Lower lobe of right lung (tissue), 2 donors: ENCODE results near the gene IKZF1. TPM values are rescaled to one million over a fixed set of nuclear protein-coding genes. Genes with fewer than 3 reads are reported as not detected.
A peak's percentile ranks its signal among the peaks of the same experiment; 100 is the strongest.

Source experiments
- ATAC-seq, 2 donors: fragments of 200-7000 bp; cut with Tn5 transposase; one replicate each; pipeline ENCODE4 v1.9.1; 2020 to 2022; ENCODE audit warnings: mild to moderate bottlenecking in 2 of 2, moderate library complexity in 2 of 2
- DNase-seq: peaks from one replicate; pipeline ENCODE4 v3.0.0-alpha.2; 2020
- H3K27ac ChIP-seq: fragments of 200-600 bp; one replicate; pipeline ENCODE4 v1.8.0; 2022
- H3K27me3 ChIP-seq: fragments of 200-600 bp; one replicate; pipeline ENCODE4 v1.8.0; 2022; ENCODE audit warnings: low read depth
- H3K36me3 ChIP-seq: fragments of 200-600 bp; one replicate; pipeline ENCODE4 v1.8.0; 2022; ENCODE audit warnings: mild to moderate bottlenecking
- H3K4me1 ChIP-seq: fragments of 200-600 bp; one replicate; pipeline ENCODE4 v1.8.0; 2022
- H3K4me3 ChIP-seq: fragments of 200-600 bp; one replicate; pipeline ENCODE4 v1.8.0; 2022; ENCODE audit warnings: mild to moderate bottlenecking
- H3K9me3 ChIP-seq: fragments of 200-600 bp; one replicate; pipeline ENCODE4 v1.8.0; 2022
- CTCF ChIP-seq: fragments of 200-600 bp; IDR thresholded peaks from one replicate; pipeline ENCODE4 v1.8.0; 2022; ENCODE audit warnings: antibody characterized with exemption, mild to moderate bottlenecking
- intact Hi-C: fragments of 100-400 bp; cut with DNase I; formaldehyde crosslinking; loops from one replicate; pipeline ENCODE4 v1.11.0; 2022
- total RNA-seq: library from RNA; stranded (reverse); fragmentation: NEBNext Ultra II Directional; extraction: Animal tissue kit (Norgen Biotek cat#: 25700); gene quantifications from one replicate; pipeline ENCODE4 v1.2.1, GENCODE V29; 2021
- donor health status: DM: no; HTN: yes; CAD: no; lungs with severe emphysema.

Gene IKZF1
- total RNA-seq, 1 donor from 2014 or later: 61.9 TPM

DNA sequence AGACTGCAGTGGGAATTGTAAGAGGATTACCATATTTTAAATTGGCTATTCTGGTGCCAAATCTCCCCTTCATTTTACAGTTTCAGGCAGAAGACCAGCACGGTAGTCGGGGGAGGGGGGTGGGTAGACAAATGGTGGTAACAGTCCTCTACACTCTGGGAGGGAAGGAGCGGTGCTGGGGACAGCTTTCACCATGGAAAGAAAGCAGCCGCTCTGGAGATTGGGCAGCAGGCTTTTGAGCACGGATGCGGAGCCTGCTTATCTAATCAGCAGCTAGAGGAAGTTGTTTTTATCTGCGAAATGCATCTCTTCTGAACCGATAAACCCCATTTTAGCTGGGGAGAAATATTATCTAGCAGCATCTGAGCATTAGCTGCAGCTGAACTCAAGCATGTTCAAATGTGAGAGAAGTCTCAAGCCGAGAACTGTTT lies 28.7 kb downstream of the IKZF1 start:
- H3K4me3 ChIP-seq: no peak overlapping the region
- TF ChIP-seq CTCF: no peak
- H3K4me1 ChIP-seq: peaks cover 45% of the 10 kb centered on the region
- ATAC-seq: peak in 1 of 2 donors; percentile 28
- no peaks in the 10 kb centered on the region for H3K9me3 ChIP-seq
- peaks cover 3% of the 10 kb centered on the region for H3K36me3 ChIP-seq
- no peak for DNase-seq
- H3K27me3 ChIP-seq: no peaks in the 10 kb centered on the region
- H3K27ac ChIP-seq: no peak overlapping the region
- intact Hi-C loops: no loop called here

- Histone ChIP-seq H3K27ac (no peak overlapping the region), H3K9me3 (no peaks in the 10 kb centered on the region), H3K4me1 (peaks cover 48% of the 10 kb centered on the region), H3K4me3 (no peak overlapping the region), H3K27me3 (no peaks in the 10 kb centered on the region), H3K36me3 (no peaks in the 10 kb centered on the region)
- no peak for TF ChIP-seq CTCF
- DNase-seq (no peak), ATAC-seq (no peak)
- intact Hi-C loops: no loop called here
Measured at GRCh38 chr7:50334341-50334994, 30.0 kb downstream of the IKZF1 start.

DNA sequence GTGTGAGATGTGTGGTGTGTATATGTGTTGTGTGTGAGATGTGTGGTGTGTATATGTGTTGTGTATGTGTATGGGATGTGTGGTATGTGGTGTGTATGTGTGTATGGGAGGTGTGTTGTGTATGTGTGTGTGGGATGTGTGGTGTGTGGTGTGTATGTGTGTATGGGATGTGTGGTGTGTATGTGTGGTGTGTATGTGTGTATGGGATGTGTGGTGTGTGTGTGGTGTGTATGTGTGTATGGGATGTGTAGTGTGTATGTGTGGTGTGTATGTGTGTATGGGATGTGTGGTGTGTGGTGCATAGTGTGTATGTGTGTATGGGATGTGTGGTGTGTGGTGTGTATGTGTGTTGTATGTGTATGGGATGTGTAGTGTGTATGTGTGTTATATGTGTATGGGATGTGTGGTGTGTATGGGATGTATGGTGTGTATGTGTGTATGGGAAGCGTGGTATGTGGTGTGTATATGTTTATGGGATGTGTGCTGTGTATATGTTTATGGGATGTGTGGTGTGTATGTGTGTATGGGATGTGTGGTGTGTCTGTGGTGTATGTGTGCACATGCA lies 30.8 kb downstream of the IKZF1 start:
- Histone ChIP-seq H3K27me3 (no peaks in the 10 kb centered on the region), H3K4me1 (peaks cover 50% of the 10 kb centered on the region), H3K36me3 (no peaks in the 10 kb centered on the region), H3K4me3 (no peak overlapping the region), H3K9me3 (no peaks in the 10 kb centered on the region), H3K27ac (peak overlapping the region; percentile 14)
- DNase-seq (no peak), ATAC-seq (no peak)
- intact Hi-C loops: no loop called here
- no peak for TF ChIP-seq CTCF

DNA sequence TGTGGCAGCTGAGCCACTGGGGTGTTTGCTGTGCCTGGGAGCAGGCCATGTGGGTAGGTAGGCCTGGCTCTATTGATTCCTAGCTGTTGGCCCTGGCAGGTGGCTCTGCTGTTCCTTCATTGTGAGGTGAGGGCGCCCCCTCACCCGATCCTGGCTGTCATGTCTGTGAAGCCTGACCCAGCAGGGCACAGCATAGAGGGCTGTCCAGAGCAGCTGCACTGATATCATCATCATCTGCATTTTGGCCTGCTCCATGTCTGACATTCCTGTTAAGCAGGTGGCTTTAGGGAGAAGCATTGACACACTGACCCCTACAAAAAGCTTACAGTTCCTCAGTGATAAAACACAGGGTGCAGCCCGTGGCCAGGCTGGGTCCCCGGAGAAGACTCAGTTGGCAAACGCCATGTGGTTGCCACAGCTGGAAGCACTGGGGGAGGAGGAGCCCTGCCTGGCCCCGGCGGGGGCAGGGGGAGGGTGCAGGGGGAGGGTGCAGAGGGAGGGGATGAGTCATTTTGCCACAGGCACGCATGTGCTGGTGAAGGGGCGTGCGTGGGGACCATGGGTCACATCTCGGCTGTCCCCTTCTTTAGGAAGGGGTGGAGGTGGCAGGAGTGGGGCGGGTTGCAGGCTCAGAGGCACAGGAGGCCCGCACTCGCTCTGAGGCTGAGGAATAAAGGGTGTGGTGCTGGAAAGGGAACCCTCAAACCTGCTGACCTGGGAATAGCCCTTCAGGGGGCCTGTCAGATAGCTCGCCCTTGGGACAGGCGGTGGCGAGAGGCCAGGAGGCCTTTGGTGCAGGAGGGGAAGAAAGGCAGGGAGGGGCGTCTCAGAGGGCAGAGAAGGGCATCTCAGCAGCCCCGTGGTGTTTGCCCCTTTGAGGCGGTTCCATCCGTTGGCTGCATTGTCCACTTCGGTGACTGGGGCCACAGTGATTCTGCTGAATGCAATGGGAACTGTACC lies 31.6 kb downstream of the IKZF1 start:
- DNase-seq: no peak
- peak overlapping the region; percentile 14 for H3K27ac ChIP-seq
- peaks cover 43% of the 10 kb centered on the region for H3K4me1 ChIP-seq

More for the DNA sequence above, 31.6 kb downstream of the IKZF1 start:
- ATAC-seq: peak; percentile 62 to 69
- TF ChIP-seq CTCF: no peak
- H3K4me3 ChIP-seq: no peak overlapping the region
- intact Hi-C loops: no loop called here
- no peaks in the 10 kb centered on the region for H3K27me3 ChIP-seq
- no peaks in the 10 kb centered on the region for H3K36me3 ChIP-seq
- no peaks in the 10 kb centered on the region for H3K9me3 ChIP-seq
